HG03521 (cell line): ENCODE measurements around the gene HHATL.
A peak's percentile ranks its signal among the peaks of the same experiment; 100 is the strongest.

Experiments
- ATAC-seq: cut with Tn5 transposase; IDR thresholded peaks from one replicate; pipeline ENCODE4 v1.9.1; 2021; ENCODE audit warnings: mild to moderate bottlenecking, moderate library complexity; ENCODE audit not compliant: unreplicated experiment

The HHATL gene

GRCh38 chr3:42713747-42714146 lies 11.1 kb upstream of the HHATL start:
- ATAC-seq = no peak

- no peak for ATAC-seq
Observed at GRCh38 chr3:42712688-42713372, 10.2 kb upstream of the HHATL start.

GRCh38 chr3:42712344-42712648 lies 9.7 kb upstream of the HHATL start:
- no peak for ATAC-seq

- no peak for ATAC-seq
Observed at GRCh38 chr3:42711491-42712343, 9.1 kb upstream of the HHATL start.

- ATAC-seq = no peak
Observed at GRCh38 chr3:42710323-42711021, 7.9 kb upstream of the HHATL start.

GRCh38 chr3:42709621-42710020 lies 7.0 kb upstream of the HHATL start:
- ATAC-seq = no peak

- no peak for ATAC-seq
Observed at GRCh38 chr3:42708611-42709151, 6.1 kb upstream of the HHATL start.

- ATAC-seq = no peak
Observed at GRCh38 chr3:42707620-42708355, 5.2 kb upstream of the HHATL start.

GRCh38 chr3:42706721-42707619 lies 4.4 kb upstream of the HHATL start:
- ATAC-seq = no peak

- ATAC-seq = no peak
Observed at GRCh38 chr3:42705962-42706585, 3.5 kb upstream of the HHATL start.

- ATAC-seq = no peak
Observed at GRCh38 chr3:42705058-42705767, 2.6 kb upstream of the HHATL start.

- ATAC-seq = no peak
Observed at GRCh38 chr3:42704136-42704841, 1.7 kb upstream of the HHATL start.

GRCh38 chr3:42703695-42704025 lies 1.1 kb upstream of the HHATL start:
- ATAC-seq = no peak

- ATAC-seq = no peak
Observed at GRCh38 chr3:42702982-42703694, 540 bp upstream of the HHATL start.

GRCh38 chr3:42701371-42702065 lies 1.1 kb downstream of the HHATL start:
- peak; percentile 66 for ATAC-seq

- no peak for ATAC-seq
Observed at GRCh38 chr3:42700366-42701288, 2.0 kb downstream of the HHATL start.
